Measurements from ENCODE around the gene CCDC167. TPM values are rescaled to one million over a fixed set of nuclear protein-coding genes. Genes with fewer than 3 reads are reported as not detected.
A peak's percentile ranks its signal among the peaks of the same experiment; 100 is the strongest.

Gene CCDC167
- total RNA-seq, 4 donors from 2014 or later = 16.4 to 77.8 (median 41.6) TPM

- 53 to 71% methylated on average over 2 to 8 of the region's 9 CpGs for WGBS, 2 donors
- DNase-seq = no peak
- intact Hi-C loops (cut with DNase I) = no loop called here
- Histone ChIP-seq H3K27me3 (no peaks in the 10 kb centered on the region), H3K4me3 (no peak overlapping the region), H3K9me3 (no peaks in the 10 kb centered on the region), H3K36me3 (peaks cover 0 to 10% (median 0%) of the 10 kb centered on the region in 3 donors), H3K4me1 (peaks cover 5 to 33% (median 9%) of the 10 kb centered on the region in 3 donors), H3K27ac (peak overlapping the region in 1 of 4 donors; percentile 9)
- no peak for TF ChIP-seq POLR2A (IDR thresholded peaks at IDR 0.05)
- no peak for TF ChIP-seq CTCF (IDR thresholded peaks at IDR 0.05)
Observed at GRCh38 chr6:37490536-37491170, 9.0 kb downstream of the CCDC167 start.

- Histone ChIP-seq H3K27me3 (no peaks in the 10 kb centered on the region), H3K4me3 (no peak overlapping the region), H3K4me1 (peaks cover 5 to 33% (median 9%) of the 10 kb centered on the region in 3 donors), H3K36me3 (peaks cover 0 to 11% (median 0%) of the 10 kb centered on the region in 3 donors), H3K27ac (no peak overlapping the region), H3K9me3 (no peaks in the 10 kb centered on the region)
- DNase-seq = no peak
- TF ChIP-seq CTCF (IDR thresholded peaks at IDR 0.05) = no peak
- intact Hi-C loops (cut with DNase I) = loop anchor here (10.0 kb wide), 1 partner anchor 205 kb away; the partner anchor contains the start of gene MDGA1
- WGBS, 2 donors = 40 to 54% methylated on average over 7 to 8 of the region's 10 CpGs
Observed at GRCh38 chr6:37489697-37490336, 9.9 kb downstream of the CCDC167 start.

- 21 to 38% methylated on average over 1 of the region's 1 CpG for WGBS, 2 donors
- peaks cover 0 to 19% (median 0%) of the 10 kb centered on the region in 3 donors for H3K36me3 ChIP-seq
- no peaks in the 10 kb centered on the region for H3K27me3 ChIP-seq
- H3K27ac ChIP-seq = no peak overlapping the region
- H3K9me3 ChIP-seq = no peaks in the 10 kb centered on the region
- TF ChIP-seq CTCF (IDR thresholded peaks at IDR 0.05) = no peak
- no peak for TF ChIP-seq POLR2A (IDR thresholded peaks at IDR 0.05)
- intact Hi-C loops (cut with DNase I) = loop anchor here (10.0 kb wide), 1 partner anchor 206 kb away; the partner anchor contains the start of gene MDGA1
- H3K4me1 ChIP-seq = peaks cover 3 to 37% (median 12%) of the 10 kb centered on the region in 3 donors
- DNase-seq = no peak
- H3K4me3 ChIP-seq = no peak overlapping the region
Observed at GRCh38 chr6:37488476-37488875, 11.2 kb downstream of the CCDC167 start.

- H3K4me3 ChIP-seq = no peak overlapping the region
- peaks cover 0 to 30% (median 9%) of the 10 kb centered on the region in 3 donors for H3K4me1 ChIP-seq
- H3K27ac ChIP-seq = no peak overlapping the region
- H3K36me3 ChIP-seq = peaks cover 0 to 26% (median under 1%) of the 10 kb centered on the region in 3 donors
- intact Hi-C loops (cut with DNase I) = loop anchor here (10.0 kb wide), 1 partner anchor 207 kb away; the partner anchor contains the start of gene MDGA1
- no peaks in the 10 kb centered on the region for H3K27me3 ChIP-seq
- no peaks in the 10 kb centered on the region for H3K9me3 ChIP-seq
- TF ChIP-seq POLR2A (IDR thresholded peaks at IDR 0.05) (no peak), CTCF (IDR thresholded peaks at IDR 0.05) (no peak)
- 72 to 82% methylated on average over 8 to 9 of the region's 9 CpGs for WGBS, 2 donors
- no peak for DNase-seq
Observed at GRCh38 chr6:37487591-37488380, 11.9 kb downstream of the CCDC167 start.

Data from esophagus squamous epithelium (tissue), 5 donors.